Myocyte (in vitro differentiated cells): ENCODE measurements around the gene IPMK. TPM values are rescaled to one million over a fixed set of nuclear protein-coding genes. Genes with fewer than 3 reads are reported as not detected.
A peak's percentile ranks its signal among the peaks of the same experiment; 100 is the strongest.
"Not testable (repeated sequence)": the region's sequence is repeated elsewhere in the genome, so short reads cannot be mapped to it uniquely, and the experiment has no call there.

Source experiments
- DNase-seq: peaks from one replicate; pipeline ENCODE4 v3.0.0-alpha.2; 2012; ENCODE audit warnings: low read depth
- total RNA-seq: library from RNA; depleted of rRNA; stranded (reverse); fragments of >200 nt; gene quantifications from 2 replicates; pipeline ENCODE4 v1.2.3, GENCODE V29; 2014

Gene IPMK
- total RNA-seq, 1 donor from 2014 or later, result 7.3 TPM

GRCh38 chr10:58229856-58230255 is 37.8 kb downstream of the IPMK start:
- not testable (repeated sequence) for DNase-seq

- no peak for DNase-seq
Measured at GRCh38 chr10:58225654-58226053, 42.0 kb downstream of the IPMK start.

- peak; percentile 38 for DNase-seq
Measured at GRCh38 chr10:58220769-58221451, 46.8 kb downstream of the IPMK start.

GRCh38 chr10:58219875-58220274 is 47.8 kb downstream of the IPMK start:
- peak; percentile 70 for DNase-seq

- no peak for DNase-seq
Measured at GRCh38 chr10:58217612-58218011, 50.1 kb downstream of the IPMK start.

- DNase-seq, result no peak
Measured at GRCh38 chr10:58212622-58213021, 55.1 kb downstream of the IPMK start.

GRCh38 chr10:58210160-58210559 is 57.5 kb downstream of the IPMK start:
- DNase-seq, result no peak

- DNase-seq, result no peak
Measured at GRCh38 chr10:58209669-58210068, 58.0 kb downstream of the IPMK start.

GRCh38 chr10:58206251-58206650 is 61.4 kb downstream of the IPMK start:
- no peak for DNase-seq

- no peak for DNase-seq
Measured at GRCh38 chr10:58201704-58202103, 66.0 kb downstream of the IPMK start.

- peak; percentile 90 for DNase-seq
Measured at GRCh38 chr10:58189269-58189668, 78.4 kb downstream of the IPMK start.

GRCh38 chr10:58184120-58184670 is 83.5 kb downstream of the IPMK start:
- DNase-seq, result no peak

GRCh38 chr10:58180666-58181065 is 87.0 kb downstream of the IPMK start:
- DNase-seq, result no peak

GRCh38 chr10:58179238-58179637 is 88.5 kb downstream of the IPMK start:
- no peak for DNase-seq

- DNase-seq, result no peak
Measured at GRCh38 chr10:58178811-58179210, 88.9 kb downstream of the IPMK start.

- DNase-seq, result peak; percentile 41
Measured at GRCh38 chr10:58177362-58177947, 90.2 kb downstream of the IPMK start.

GRCh38 chr10:58175990-58176900 is 91.4 kb downstream of the IPMK start:
- peak; percentile 62 for DNase-seq

- no peak for DNase-seq
Measured at GRCh38 chr10:58174831-58175230, 92.9 kb downstream of the IPMK start.

- DNase-seq, result no peak
Measured at GRCh38 chr10:58173391-58173790, 94.3 kb downstream of the IPMK start.

- DNase-seq, result no peak
Measured at GRCh38 chr10:58171146-58171545, 96.5 kb downstream of the IPMK start.

- no peak for DNase-seq
Measured at GRCh38 chr10:58164517-58164916, 103.2 kb downstream of the IPMK start.

GRCh38 chr10:58158806-58159205 is 108.9 kb downstream of the IPMK start:
- DNase-seq, result peak; percentile 43
